GM23338 (cell line): ENCODE measurements around the gene DNAH10. TPM values are rescaled to one million over a fixed set of nuclear protein-coding genes. Genes with fewer than 3 reads are reported as not detected.

Source experiments
- ATAC-seq: fragments of 200-7000 bp; cut with Tn5 transposase; 3 replicates; pipeline ENCODE4 v1.9.1; 2020
- DNase-seq: peaks from one replicate; pipeline ENCODE4 v3.0.0-alpha.2; 2015; ENCODE audit warnings: low spot score
- H2AFZ ChIP-seq: fragments of 200-600 bp; sonication (generic); 2 replicates; pipeline ENCODE4 v1.8.0; 2016; ENCODE audit warnings: antibody characterized with exemption, mild to moderate bottlenecking, moderate library complexity
- H3F3A ChIP-seq: fragments of 200-600 bp; sonication (generic); replicated peaks from 2 replicates; pipeline ENCODE4 v1.8.0; 2017; ENCODE audit warnings: antibody characterized with exemption, mixed run types, low read depth
- H3K27ac ChIP-seq: fragments of 200-600 bp; sonication (generic); 2 replicates; pipeline ENCODE4 v1.6.1; 2016; ENCODE audit warnings: low read depth
- H3K27me3 ChIP-seq: fragments of 200-600 bp; sonication (generic); 2 replicates; pipeline ENCODE4 v1.8.0; 2016; ENCODE audit warnings: mild to moderate bottlenecking, mixed run types, moderate library complexity; ENCODE audit not compliant: insufficient read depth
- H3K36me3 ChIP-seq: fragments of 200-600 bp; sonication (generic); 2 replicates; pipeline ENCODE4 v1.8.0; 2016; ENCODE audit warnings: mild to moderate bottlenecking; ENCODE audit not compliant: insufficient read depth
- H3K4me1 ChIP-seq: fragments of 200-600 bp; sonication (generic); 2 replicates; pipeline ENCODE4 v1.8.0; 2016; ENCODE audit warnings: mild to moderate bottlenecking, moderate library complexity; ENCODE audit not compliant: insufficient read depth
- H3K4me2 ChIP-seq: fragments of 200-600 bp; sonication (generic); 2 replicates; pipeline ENCODE4 v1.7.1; 2017; ENCODE audit warnings: mixed run types
- H3K4me3 ChIP-seq: fragments of 200-600 bp; sonication (generic); 2 replicates; pipeline ENCODE4 v1.6.1; 2016; ENCODE audit warnings: mixed run types
- H3K79me2 ChIP-seq: fragments of 200-600 bp; sonication (generic); replicated peaks from 2 replicates; pipeline ENCODE4 v1.8.0; 2017; ENCODE audit warnings: mild to moderate bottlenecking; ENCODE audit not compliant: insufficient read depth
- H3K9me2 ChIP-seq: fragments of 200-600 bp; sonication (generic); 2 replicates; pipeline ENCODE4 v1.8.0; 2017; ENCODE audit not compliant: insufficient read depth
- H4K20me1 ChIP-seq: fragments of 200-600 bp; sonication (generic); replicated peaks from 2 replicates; pipeline ENCODE4 v1.8.0; 2017; ENCODE audit warnings: mild to moderate bottlenecking; ENCODE audit not compliant: insufficient read depth
- H3K27ac Mint-ChIP-seq: 2 replicates; pipeline ENCODE4 v1.8.0; 2020; ENCODE audit warnings: inconsistent platforms, mild to moderate bottlenecking, moderate library complexity, mixed read lengths
- H3K27me3 Mint-ChIP-seq: 3 replicates; pipeline ENCODE4 v1.8.0; 2022; ENCODE audit warnings: low read depth, mild to moderate bottlenecking, moderate library complexity, mixed read lengths, inconsistent platforms; ENCODE audit not compliant: insufficient read depth, poor library complexity
- H3K36me3 Mint-ChIP-seq: 3 replicates; pipeline ENCODE4 v1.8.0; 2021; ENCODE audit warnings: low read depth, mild to moderate bottlenecking, inconsistent platforms, moderate library complexity, mixed read lengths
- H3K4me1 Mint-ChIP-seq: 3 replicates; pipeline ENCODE4 v1.8.0; 2020; ENCODE audit warnings: mild to moderate bottlenecking, inconsistent platforms, mixed read lengths
- H3K4me3 Mint-ChIP-seq: 3 replicates; pipeline ENCODE4 v1.8.0; 2021; ENCODE audit warnings: moderate library complexity, mild to moderate bottlenecking, inconsistent platforms, mixed read lengths
- H3K9me3 Mint-ChIP-seq: 3 replicates; pipeline ENCODE4 v1.8.0; 2020; ENCODE audit warnings: moderate library complexity, mild to moderate bottlenecking, inconsistent platforms, mixed read lengths
- CTCF ChIP-seq, 2 experiments: fragments of 200-600 bp in 1 of 2; sonication (generic) in 1 of 2; conservative IDR thresholded peaks; 2 replicates each; pipeline versions ENCODE4 v1.5.1 to v1.6.1; 2016 to 2017; ENCODE audit warnings: antibody characterized with exemption in 2 of 2, low read depth in 2 of 2, mild to moderate bottlenecking in 2 of 2, moderate library complexity in 1 of 2
- EZH2 ChIP-seq: fragments of 200-600 bp; sonication (generic); IDR thresholded peaks from one replicate; pipeline ENCODE4 v1.8.0; 2017; ENCODE audit warnings: antibody characterized with exemption, mild to moderate bottlenecking, low read depth; ENCODE audit not compliant: unreplicated experiment
- POLR2AphosphoS5 ChIP-seq: IDR thresholded peaks from 2 replicates; pipeline ENCODE4 v1.6.1; 2016; ENCODE audit warnings: antibody characterized with exemption, low read depth
- STAT1 ChIP-seq: IDR thresholded peaks from one replicate; pipeline ENCODE4 v1.6.1; 2016; ENCODE audit warnings: antibody characterized with exemption; ENCODE audit not compliant: unreplicated experiment
- ZNF331 ChIP-seq: fragments of 250-450 bp; sonication (Bioruptor Pico); IDR thresholded peaks from 2 replicates; pipeline ENCODE4 v1.5.0; 2020; ENCODE audit warnings: low read depth, mild to moderate bottlenecking, moderate library complexity
- long read RNA-seq: library from polyadenylated mRNA; unstranded; transcript quantifications from one replicate; pipeline ENCODE4 v2.0.0, GENCODE V29; 2020; ENCODE audit not compliant: unreplicated experiment
- polyA plus RNA-seq: library from polyadenylated mRNA; unstranded; fragments of >200 nt; fragmentation: Nextera tagmentation; extraction: Ambion mirVana; gene quantifications from 2 replicates; pipeline ENCODE4 v1.2.1, GENCODE V29; 2016
- total RNA-seq: library from RNA; depleted of rRNA; stranded (reverse); fragments of >200 nt; shearing (Covaris generic); gene quantifications from 2 replicates; pipeline ENCODE4 v1.2.3, GENCODE V29; 2014; rRNA removed
- TF ChIP-seq, protein P1 (sequence below): fragments of 250-450 bp; sonication (Bioruptor Pico); IDR thresholded peaks from 2 replicates; pipeline ENCODE4 v1.5.0; 2020; ENCODE audit warnings: mild to moderate bottlenecking, moderate library complexity

DNAH10 gene
- 0.03 and 0.12 TPM in 2 replicates for total RNA-seq
- polyA plus RNA-seq: 0.03 and 0.19 TPM in 2 replicates
- long read RNA-seq, partial matches to known transcripts: 0 of 1 reads
- long read RNA-seq, other reads (novel, unspliced or antisense): 1 of 1 reads

GRCh38 chr12:123761841-123762714, at the start of gene DNAH10:
Gene DNAH10 (plus strand): TSS chr12:123762301. CDS start chr12:123762337, 36 bp downstream.
- ATAC-seq (peak; percentile 78), DNase-seq (peak; percentile 88)
- Histone ChIP-seq H3K4me3 (peak within 1 kb of the TSS; percentile 70), H3F3A (peaks cover 5% of the 10 kb centered on the region; the same call in 1 of the 2 replicates), H3K36me3 (0 out of 2 replicates have a peak, but pooled peaks cover 16% of the 10 kb centered on the region), H3K79me2 (no peaks in the 10 kb centered on the region), H3K4me1 (0 out of 2 replicates have a peak, but pooled peaks cover 4% of the 10 kb centered on the region), H3K27me3 (peaks cover 3% of the 10 kb centered on the region; the same call in 1 of the 2 replicates), H3K4me2 (peak within 1 kb of the TSS; percentile 76), H3K9me2 (no peaks in the 10 kb centered on the region), H2AFZ (peak within 1 kb of the TSS; percentile 97), H3K27ac (no peak within 1 kb of the TSS), H4K20me1 (peaks cover 3% of the 10 kb centered on the region; the same call in 1 of the 2 replicates)
- Mint-ChIP-seq H3K27ac (no peak within 1 kb of the TSS; the same call in 1 of the 2 replicates), H3K36me3 (peaks cover 22% of the 10 kb centered on the region), H3K27me3 (peaks cover 7% of the 10 kb centered on the region), H3K4me1 (peaks cover 6% of the 10 kb centered on the region; the same call in 2 of the 3 replicates), H3K4me3 (peak within 1 kb of the TSS; percentile 82), H3K9me3 (no peaks in the 10 kb centered on the region)
- TF ChIP-seq POLR2AphosphoS5 (peak; percentile 46; the same call in 1 of the 2 replicates), STAT1 (no peak), CTCF (conservative IDR thresholded peaks at IDR 0.05; ENCODE audit: low read depth in 2 of 2) (peak; percentile 59 to 77)

DNA sequence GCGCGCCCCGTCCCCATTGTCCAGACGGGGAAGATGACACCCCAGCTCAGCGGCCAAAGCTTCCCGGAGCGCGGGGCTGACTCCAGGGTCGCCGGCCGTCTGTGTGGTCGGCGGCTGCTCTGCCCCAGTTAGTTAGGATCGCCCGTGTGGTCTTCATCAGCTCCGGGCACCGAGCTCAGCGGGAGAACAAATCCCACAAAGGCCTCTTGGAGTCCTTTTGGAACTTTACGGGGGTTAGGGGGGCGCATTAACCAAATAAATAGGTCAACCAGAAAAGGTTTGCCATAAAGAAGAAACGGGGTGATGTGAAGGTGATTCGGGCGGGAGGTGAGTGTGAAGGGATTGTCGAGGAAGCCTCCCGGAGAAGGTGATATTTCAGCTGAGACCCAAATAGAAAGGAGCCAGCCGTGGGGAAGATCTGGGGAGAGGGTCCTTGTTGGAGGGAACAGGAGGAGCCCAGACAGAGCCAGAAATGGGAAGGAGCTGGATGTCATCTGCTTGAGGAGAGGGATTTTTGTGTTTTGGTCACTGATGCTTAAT, 49.3 kb upstream of the DNAH10 start:
- Histone ChIP-seq H3K27me3 (no peaks in the 10 kb centered on the region), H3K9me2 (no peaks in the 10 kb centered on the region), H2AFZ (peak overlapping the region; percentile 86), H3K79me2 (peaks cover 55% of the 10 kb centered on the region), H3K4me3 (peak overlapping the region; percentile 98), H3K4me2 (peak overlapping the region; percentile 97), H4K20me1 (peaks cover 16% of the 10 kb centered on the region), H3K36me3 (no peaks in the 10 kb centered on the region), H3K27ac (peak overlapping the region; percentile 45; the same call in 1 of the 2 replicates), H3K4me1 (peaks cover 15% of the 10 kb centered on the region), H3F3A (no peaks in the 10 kb centered on the region)
- no peak for TF ChIP-seq ZNF331 (CRISPR knock-in tag)
- TF ChIP-seq EZH2: no peak
- TF ChIP-seq STAT1: no peak
- TF ChIP-seq, protein P1, sequence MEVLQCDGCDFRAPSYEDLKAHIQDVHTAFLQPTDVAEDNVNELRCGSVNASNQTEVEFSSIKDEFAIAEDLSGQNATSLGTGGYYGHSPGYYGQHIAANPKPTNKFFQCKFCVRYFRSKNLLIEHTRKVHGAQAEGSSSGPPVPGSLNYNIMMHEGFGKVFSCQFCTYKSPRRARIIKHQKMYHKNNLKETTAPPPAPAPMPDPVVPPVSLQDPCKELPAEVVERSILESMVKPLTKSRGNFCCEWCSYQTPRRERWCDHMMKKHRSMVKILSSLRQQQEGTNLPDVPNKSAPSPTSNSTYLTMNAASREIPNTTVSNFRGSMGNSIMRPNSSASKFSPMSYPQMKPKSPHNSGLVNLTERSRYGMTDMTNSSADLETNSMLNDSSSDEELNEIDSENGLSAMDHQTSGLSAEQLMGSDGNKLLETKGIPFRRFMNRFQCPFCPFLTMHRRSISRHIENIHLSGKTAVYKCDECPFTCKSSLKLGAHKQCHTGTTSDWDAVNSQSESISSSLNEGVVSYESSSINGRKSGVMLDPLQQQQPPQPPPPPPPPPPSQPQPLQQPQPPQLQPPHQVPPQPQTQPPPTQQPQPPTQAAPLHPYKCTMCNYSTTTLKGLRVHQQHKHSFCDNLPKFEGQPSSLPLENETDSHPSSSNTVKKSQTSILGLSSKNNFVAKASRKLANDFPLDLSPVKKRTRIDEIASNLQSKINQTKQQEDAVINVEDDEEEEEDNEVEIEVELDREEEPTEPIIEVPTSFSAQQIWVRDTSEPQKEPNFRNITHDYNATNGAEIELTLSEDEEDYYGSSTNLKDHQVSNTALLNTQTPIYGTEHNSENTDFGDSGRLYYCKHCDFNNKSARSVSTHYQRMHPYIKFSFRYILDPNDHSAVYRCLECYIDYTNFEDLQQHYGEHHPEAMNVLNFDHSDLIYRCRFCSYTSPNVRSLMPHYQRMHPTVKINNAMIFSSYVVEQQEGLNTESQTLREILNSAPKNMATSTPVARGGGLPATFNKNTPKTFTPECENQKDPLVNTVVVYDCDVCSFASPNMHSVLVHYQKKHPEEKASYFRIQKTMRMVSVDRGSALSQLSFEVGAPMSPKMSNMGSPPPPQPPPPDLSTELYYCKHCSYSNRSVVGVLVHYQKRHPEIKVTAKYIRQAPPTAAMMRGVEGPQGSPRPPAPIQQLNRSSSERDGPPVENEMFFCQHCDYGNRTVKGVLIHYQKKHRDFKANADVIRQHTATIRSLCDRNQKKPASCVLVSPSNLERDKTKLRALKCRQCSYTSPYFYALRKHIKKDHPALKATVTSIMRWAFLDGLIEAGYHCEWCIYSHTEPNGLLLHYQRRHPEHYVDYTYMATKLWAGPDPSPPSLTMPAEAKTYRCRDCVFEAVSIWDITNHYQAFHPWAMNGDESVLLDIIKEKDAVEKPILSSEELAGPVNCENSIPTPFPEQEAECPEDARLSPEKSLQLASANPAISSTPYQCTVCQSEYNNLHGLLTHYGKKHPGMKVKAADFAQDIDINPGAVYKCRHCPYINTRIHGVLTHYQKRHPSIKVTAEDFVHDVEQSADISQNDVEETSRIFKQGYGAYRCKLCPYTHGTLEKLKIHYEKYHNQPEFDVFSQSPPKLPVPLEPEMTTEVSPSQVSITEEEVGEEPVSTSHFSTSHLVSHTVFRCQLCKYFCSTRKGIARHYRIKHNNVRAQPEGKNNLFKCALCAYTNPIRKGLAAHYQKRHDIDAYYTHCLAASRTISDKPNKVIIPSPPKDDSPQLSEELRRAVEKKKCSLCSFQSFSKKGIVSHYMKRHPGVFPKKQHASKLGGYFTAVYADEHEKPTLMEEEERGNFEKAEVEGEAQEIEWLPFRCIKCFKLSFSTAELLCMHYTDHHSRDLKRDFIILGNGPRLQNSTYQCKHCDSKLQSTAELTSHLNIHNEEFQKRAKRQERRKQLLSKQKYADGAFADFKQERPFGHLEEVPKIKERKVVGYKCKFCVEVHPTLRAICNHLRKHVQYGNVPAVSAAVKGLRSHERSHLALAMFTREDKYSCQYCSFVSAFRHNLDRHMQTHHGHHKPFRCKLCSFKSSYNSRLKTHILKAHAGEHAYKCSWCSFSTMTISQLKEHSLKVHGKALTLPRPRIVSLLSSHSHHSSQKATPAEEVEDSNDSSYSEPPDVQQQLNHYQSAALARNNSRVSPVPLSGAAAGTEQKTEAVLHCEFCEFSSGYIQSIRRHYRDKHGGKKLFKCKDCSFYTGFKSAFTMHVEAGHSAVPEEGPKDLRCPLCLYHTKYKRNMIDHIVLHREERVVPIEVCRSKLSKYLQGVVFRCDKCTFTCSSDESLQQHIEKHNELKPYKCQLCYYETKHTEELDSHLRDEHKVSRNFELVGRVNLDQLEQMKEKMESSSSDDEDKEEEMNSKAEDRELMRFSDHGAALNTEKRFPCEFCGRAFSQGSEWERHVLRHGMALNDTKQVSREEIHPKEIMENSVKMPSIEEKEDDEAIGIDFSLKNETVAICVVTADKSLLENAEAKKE (CRISPR knock-in tag): no peak
- Mint-ChIP-seq H3K9me3 (no peaks in the 10 kb centered on the region; the same call in 2 of the 3 replicates), H3K27me3 (peaks cover 19% of the 10 kb centered on the region), H3K4me1 (peaks cover 15% of the 10 kb centered on the region), H3K36me3 (peaks cover 6% of the 10 kb centered on the region; the same call in 2 of the 3 replicates), H3K27ac (peak overlapping the region; percentile 59), H3K4me3 (peak overlapping the region; percentile 93)
- ATAC-seq (no peak), DNase-seq (no peak)
